DOHH2 (cell line): ENCODE results near the gene LPIN1.

Source experiments
- H3F3A ChIP-seq: fragments of 200-600 bp; sonication (generic), shearing (Covaris generic); 2 replicates; pipeline ENCODE4 v1.6.0; 2016; ENCODE audit warnings: antibody characterized with exemption, mild to moderate bottlenecking; ENCODE audit not compliant: control insufficient read depth, insufficient read depth
- H3K27ac ChIP-seq: fragments of 200-600 bp; sonication (generic); 2 replicates; pipeline ENCODE4 v1.5.1; 2014; ENCODE audit warnings: low read depth, mild to moderate bottlenecking, low read length, moderate library complexity
- H3K27me3 ChIP-seq: fragments of 200-600 bp; sonication (generic); 2 replicates; pipeline ENCODE4 v1.6.1; 2014; ENCODE audit warnings: mild to moderate bottlenecking, low read length, mixed read lengths; ENCODE audit not compliant: control insufficient read depth
- H3K36me3 ChIP-seq: fragments of 200-600 bp; sonication (generic); 2 replicates; pipeline ENCODE4 v1.6.1; 2014; ENCODE audit warnings: mild to moderate bottlenecking, low read length, moderate library complexity, mixed read lengths; ENCODE audit not compliant: control insufficient read depth
- H3K4me1 ChIP-seq: fragments of 200-600 bp; sonication (generic); 2 replicates; pipeline ENCODE4 v1.6.1; 2014; ENCODE audit warnings: mild to moderate bottlenecking, low read length, mixed read lengths; ENCODE audit not compliant: control insufficient read depth
- H3K4me2 ChIP-seq: fragments of 200-600 bp; sonication (generic); 2 replicates; pipeline ENCODE4 v1.6.0; 2014; ENCODE audit warnings: mild to moderate bottlenecking, low read length, moderate library complexity
- H3K4me3 ChIP-seq: fragments of 200-600 bp; sonication (generic); 2 replicates; pipeline ENCODE4 v1.5.1; 2014; ENCODE audit warnings: mild to moderate bottlenecking, low read length, mixed read lengths
- H3K79me2 ChIP-seq: fragments of 200-600 bp; sonication (generic); 2 replicates; pipeline ENCODE4 v1.6.1; 2014; ENCODE audit warnings: mild to moderate bottlenecking, low read length, mixed read lengths; ENCODE audit not compliant: control insufficient read depth
- H3K9me2 ChIP-seq: fragments of 200-600 bp; sonication (generic); replicated peaks from 2 replicates; pipeline ENCODE4 v1.6.1; 2014; ENCODE audit warnings: mild to moderate bottlenecking, low read length, mixed read lengths; ENCODE audit not compliant: control insufficient read depth
- H3K9me3 ChIP-seq: fragments of 200-600 bp; sonication (generic); 2 replicates; pipeline ENCODE4 v1.6.1; 2014; ENCODE audit warnings: antibody characterized with exemption, low read length, mixed read lengths; ENCODE audit not compliant: control insufficient read depth, insufficient read depth
- H4K20me1 ChIP-seq: fragments of 200-600 bp; sonication (generic); 2 replicates; pipeline ENCODE4 v1.6.0; 2014; ENCODE audit warnings: low read depth, mild to moderate bottlenecking, antibody characterized with exemption, low read length, moderate library complexity; ENCODE audit not compliant: control insufficient read depth, insufficient read depth
- CTCF ChIP-seq: fragments of 200-600 bp; sonication (generic); IDR thresholded peaks from one replicate; pipeline ENCODE4 v1.5.1; 2014; ENCODE audit warnings: antibody characterized with exemption, mild to moderate bottlenecking, low read depth, low read length; ENCODE audit not compliant: poor library complexity, severe bottlenecking
- EZH2phosphoT487 ChIP-seq: fragments of 200-600 bp; sonication (generic); IDR thresholded peaks from 2 replicates; pipeline ENCODE4 v1.6.1; 2017; ENCODE audit warnings: borderline replicate concordance, mild to moderate bottlenecking, antibody characterized with exemption, low read length, moderate library complexity, mixed read lengths

The LPIN1 gene

GRCh38 chr2:11866358-11867335 lies 120.2 kb downstream of the LPIN1 start:
- TF ChIP-seq CTCF (no peak), EZH2phosphoT487 (no peak)
- Histone ChIP-seq H3K27me3 (no peaks in the 10 kb centered on the region), H3F3A (no peaks in the 10 kb centered on the region)

GRCh38 chr2:11867926-11868325 lies 121.5 kb downstream of the LPIN1 start:
- Histone ChIP-seq H3K36me3 (no peaks in the 10 kb centered on the region), H3K79me2 (no peaks in the 10 kb centered on the region), H3K9me2 (no peaks in the 10 kb centered on the region), H4K20me1 (no peaks in the 10 kb centered on the region), H3F3A (no peaks in the 10 kb centered on the region), H3K27me3 (no peaks in the 10 kb centered on the region), H3K27ac (no peak overlapping the region), H3K4me2 (no peak overlapping the region), H3K9me3 (no peaks in the 10 kb centered on the region), H3K4me1 (peaks cover 50% of the 10 kb centered on the region), H3K4me3 (no peak overlapping the region)
- no peak for TF ChIP-seq EZH2phosphoT487
- no peak for TF ChIP-seq CTCF

More at GRCh38 chr2:11866358-11867335, 120.2 kb downstream of the LPIN1 start:
- H3K9me2 ChIP-seq = no peaks in the 10 kb centered on the region
- H3K4me3 ChIP-seq = no peak overlapping the region
- H3K4me1 ChIP-seq = peaks cover 55% of the 10 kb centered on the region
- H3K36me3 ChIP-seq = no peaks in the 10 kb centered on the region
- no peak overlapping the region for H3K4me2 ChIP-seq
- H3K9me3 ChIP-seq = no peaks in the 10 kb centered on the region
- H3K79me2 ChIP-seq = no peaks in the 10 kb centered on the region
- no peaks in the 10 kb centered on the region for H4K20me1 ChIP-seq
- no peak overlapping the region for H3K27ac ChIP-seq

GRCh38 chr2:11869391-11869991 lies 123.1 kb downstream of the LPIN1 start:
- Histone ChIP-seq H3K36me3 (no peaks in the 10 kb centered on the region), H3K4me2 (no peak overlapping the region), H3K9me3 (no peaks in the 10 kb centered on the region), H3F3A (no peaks in the 10 kb centered on the region), H3K27me3 (no peaks in the 10 kb centered on the region), H3K4me3 (no peak overlapping the region), H4K20me1 (no peaks in the 10 kb centered on the region), H3K4me1 (peaks cover 36% of the 10 kb centered on the region), H3K27ac (no peak overlapping the region), H3K9me2 (no peaks in the 10 kb centered on the region), H3K79me2 (no peaks in the 10 kb centered on the region)
- TF ChIP-seq EZH2phosphoT487 (no peak), CTCF (no peak)
